Omental fat pad (tissue), 4 donors: ENCODE data around the gene ALPP. TPM values are rescaled to one million over a fixed set of nuclear protein-coding genes. Genes with fewer than 3 reads are reported as not detected.
A peak's percentile ranks its signal among the peaks of the same experiment; 100 is the strongest.

Experiments used
- ATAC-seq: fragments of 150-250 bp; one replicate; pipeline ENCODE4 v1.9.1; 2016; ENCODE audit warnings: mild to moderate bottlenecking, moderate library complexity; ENCODE audit not compliant: low FRiP score
- DNase-seq: peaks from one replicate; pipeline ENCODE4 v3.0.0-alpha.2; 2019; ENCODE audit warnings: low spot score
- CTCF ChIP-seq, 3 donors: fragments of 450-650 bp; IDR thresholded peaks; one replicate each; pipeline ENCODE4 v1.5.1; 2016 to 2017; ENCODE audit warnings: antibody characterized with exemption in 3 of 3, mild to moderate bottlenecking in 3 of 3, moderate library complexity in 2 of 3
- total RNA-seq, 4 donors: library from RNA; depleted of rRNA; stranded (reverse); fragments of >200 nt; gene quantifications; one replicate each; pipeline ENCODE4 v1.1.0, GENCODE V29; 2016

The ALPP gene
- total RNA-seq, 4 donors from 2014 or later = not detected

DNA sequence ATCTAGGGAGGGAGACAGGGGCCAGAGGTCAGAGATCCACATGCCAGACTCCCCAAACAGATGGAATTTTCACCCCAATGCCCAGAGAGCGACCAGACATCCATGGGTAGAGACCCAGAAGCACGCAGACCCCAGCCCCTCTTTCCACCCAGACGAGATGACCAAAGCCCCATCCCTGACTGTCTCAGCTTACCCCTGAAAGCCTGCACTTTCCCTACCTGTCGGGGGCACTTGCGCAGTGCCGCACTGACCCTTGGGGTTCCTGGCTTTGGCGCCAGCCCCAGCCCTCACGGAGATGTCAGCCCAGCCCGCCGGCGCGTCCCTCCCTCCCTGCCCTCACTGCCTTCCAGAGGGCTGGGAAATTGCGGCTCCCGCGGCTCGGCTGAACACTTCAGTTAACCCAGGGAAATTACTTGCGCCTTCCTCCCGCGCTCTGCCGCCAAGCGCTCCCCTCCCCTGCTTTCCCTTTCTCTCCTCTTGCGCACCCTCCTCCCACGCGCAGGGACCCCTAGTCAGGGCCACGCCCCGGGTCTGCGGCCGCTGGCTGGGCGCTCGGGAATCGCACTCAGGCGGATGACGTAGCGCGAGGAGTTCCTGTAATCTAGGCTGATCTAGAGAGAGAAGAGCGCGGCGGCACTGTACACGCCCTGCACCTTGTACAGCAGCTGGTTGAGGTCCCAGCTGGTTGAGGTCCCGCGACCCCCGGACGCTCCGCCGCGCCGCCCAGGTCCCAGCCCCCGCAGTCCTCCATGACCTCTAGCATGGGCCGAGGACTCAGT is 40.1 kb downstream of the ALPP start:
- no peak for DNase-seq
- ATAC-seq = peak; percentile 12
- no peak for TF ChIP-seq CTCF (IDR thresholded peaks at IDR 0.05)

- TF ChIP-seq CTCF (IDR thresholded peaks at IDR 0.05) = no peak
- DNase-seq = no peak
- no peak for ATAC-seq
These were observed 40.9 kb downstream of the ALPP start for GRCh38 chr2:232419245-232420072.

DNA sequence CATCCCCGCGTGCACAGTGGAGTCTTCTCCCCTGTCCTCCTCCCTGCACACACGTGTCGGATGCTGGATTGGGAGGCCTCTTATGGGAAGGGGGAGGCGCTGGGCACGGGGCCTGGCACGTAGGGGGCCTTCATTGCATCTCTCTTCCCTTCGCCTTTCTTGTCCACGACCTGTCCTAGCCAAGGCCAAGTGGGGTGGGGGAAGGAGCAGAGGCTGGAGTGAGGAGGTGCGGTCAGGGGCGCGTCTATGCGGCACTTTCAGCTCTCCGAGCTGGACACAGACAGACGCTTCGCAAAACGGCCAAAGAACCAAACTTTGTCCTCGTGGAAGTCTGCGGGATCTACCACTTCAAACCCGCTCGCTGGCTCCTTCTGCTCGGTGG is 41.5 kb downstream of the ALPP start:
- TF ChIP-seq CTCF (IDR thresholded peaks at IDR 0.05) = no peak
- ATAC-seq (no peak), DNase-seq (no peak)

GRCh38 chr2:232420463-232421188 is 42.1 kb downstream of the ALPP start:
- no peak for TF ChIP-seq CTCF (IDR thresholded peaks at IDR 0.05)
- DNase-seq = no peak
- no peak for ATAC-seq

- ATAC-seq (no peak), DNase-seq (no peak)
These were observed 42.7 kb downstream of the ALPP start for GRCh38 chr2:232421189-232421785.

More at GRCh38 chr2:232421189-232421785, 42.7 kb downstream of the ALPP start:
- no peak for TF ChIP-seq CTCF (IDR thresholded peaks at IDR 0.05)
